Esophagus squamous epithelium (tissue), 5 donors: ENCODE results near the gene TMTC2. TPM values are rescaled to one million over a fixed set of nuclear protein-coding genes. Genes with fewer than 3 reads are reported as not detected.

Experiments used
- DNase-seq: peaks from one replicate; lab custom pipeline; 2025; lab: John Stamatoyannopoulos, UW
- H3K27ac ChIP-seq, 4 donors: fragments of 200-600 bp; sonication (generic); one replicate each; pipeline ENCODE4 v1.5.1; 2016 to 2019; ENCODE audit warnings: mild to moderate bottlenecking in 1 of 4
- H3K27me3 ChIP-seq, 4 donors: fragments of 200-600 bp; sonication (generic); 1 replicate in 3 of 4; 2 replicates in 1 of 4; pipeline versions ENCODE4 v1.5.1 to v1.6.0; 2017 to 2021; ENCODE audit warnings: antibody characterized with exemption in 1 of 4
- H3K36me3 ChIP-seq, 3 donors: fragments of 200-600 bp; sonication (generic); one replicate each; pipeline ENCODE4 v1.5.1; 2016 to 2019
- H3K4me1 ChIP-seq, 3 donors: fragments of 200-600 bp; sonication (generic); one replicate each; pipeline ENCODE4 v1.5.1; 2017 to 2019
- H3K4me3 ChIP-seq, 4 donors: fragments of 200-600 bp; sonication (generic); 1 replicate in 3 of 4; 2 replicates in 1 of 4; pipeline ENCODE4 v1.5.1; 2016 to 2019; ENCODE audit warnings: mild to moderate bottlenecking in 2 of 4, moderate library complexity in 1 of 4
- H3K9me3 ChIP-seq, 3 donors: fragments of 200-600 bp; sonication (generic); one replicate each; pipeline ENCODE4 v1.5.1; 2016 to 2019
- POLR2A ChIP-seq, 4 donors: fragments of 450-650 bp; IDR thresholded peaks; one replicate each; pipeline ENCODE4 v1.6.1; 2017; ENCODE audit warnings: antibody characterized with exemption in 4 of 4, mild to moderate bottlenecking in 4 of 4, moderate library complexity in 3 of 4
- WGBS, 2 donors: methylation state at CpG; one replicate each; pipeline ENCODE4 v1.1.5; 2018; 5-methylcytosine and 5-hydroxymethylcytosine counted together
- intact Hi-C: fragments of 100-400 bp; cut with DNase I; formaldehyde crosslinking; loops from one replicate; pipeline ENCODE4 v1.15.0; 2022
- total RNA-seq, 4 donors: library from RNA; depleted of rRNA; stranded (reverse); fragments of >200 nt; gene quantifications; one replicate each; pipeline ENCODE4 v1.1.0, GENCODE V29; 2016
- TF ChIP-seq, protein P1 (sequence below), 6 experiments: fragments of 450-650 bp in 4 of 6; fragments of 200-600 bp in 2 of 6; sonication (generic) in 2 of 6; IDR thresholded peaks; one replicate each; pipeline ENCODE4 v1.5.1; 2016 to 2019; ENCODE audit warnings: antibody characterized with exemption in 6 of 6, mild to moderate bottlenecking in 4 of 6, moderate library complexity in 4 of 6
- donor health status: DM: yes; HTN: yes; CAD: no.

The TMTC2 gene
- total RNA-seq, 4 donors from 2014 or later: 18.3 to 27.0 (median 21.8) TPM

GRCh38 chr12:82745807-82746206 is 59.1 kb downstream of the TMTC2 start:
- H3K9me3 ChIP-seq: no peaks in the 10 kb centered on the region
- peaks cover 0 to 4% (median 0%) of the 10 kb centered on the region in 3 donors for H3K36me3 ChIP-seq
- peaks cover 0 to 7% (median 0%) of the 10 kb centered on the region in 3 donors for H3K4me1 ChIP-seq
- H3K27ac ChIP-seq: no peak overlapping the region
- H3K27me3 ChIP-seq: no peaks in the 10 kb centered on the region
- WGBS, 2 donors: 58 to 75% methylated on average over 4 of the region's 4 CpGs
- no peak overlapping the region for H3K4me3 ChIP-seq
- intact Hi-C loops: no loop called here
- TF ChIP-seq, protein P1, sequence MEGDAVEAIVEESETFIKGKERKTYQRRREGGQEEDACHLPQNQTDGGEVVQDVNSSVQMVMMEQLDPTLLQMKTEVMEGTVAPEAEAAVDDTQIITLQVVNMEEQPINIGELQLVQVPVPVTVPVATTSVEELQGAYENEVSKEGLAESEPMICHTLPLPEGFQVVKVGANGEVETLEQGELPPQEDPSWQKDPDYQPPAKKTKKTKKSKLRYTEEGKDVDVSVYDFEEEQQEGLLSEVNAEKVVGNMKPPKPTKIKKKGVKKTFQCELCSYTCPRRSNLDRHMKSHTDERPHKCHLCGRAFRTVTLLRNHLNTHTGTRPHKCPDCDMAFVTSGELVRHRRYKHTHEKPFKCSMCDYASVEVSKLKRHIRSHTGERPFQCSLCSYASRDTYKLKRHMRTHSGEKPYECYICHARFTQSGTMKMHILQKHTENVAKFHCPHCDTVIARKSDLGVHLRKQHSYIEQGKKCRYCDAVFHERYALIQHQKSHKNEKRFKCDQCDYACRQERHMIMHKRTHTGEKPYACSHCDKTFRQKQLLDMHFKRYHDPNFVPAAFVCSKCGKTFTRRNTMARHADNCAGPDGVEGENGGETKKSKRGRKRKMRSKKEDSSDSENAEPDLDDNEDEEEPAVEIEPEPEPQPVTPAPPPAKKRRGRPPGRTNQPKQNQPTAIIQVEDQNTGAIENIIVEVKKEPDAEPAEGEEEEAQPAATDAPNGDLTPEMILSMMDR (IDR thresholded peaks at IDR 0.05): no peak
- TF ChIP-seq POLR2A (IDR thresholded peaks at IDR 0.05): no peak
- no peak for DNase-seq

GRCh38 chr12:82746668-82747067 is 60.0 kb downstream of the TMTC2 start:
- Histone ChIP-seq H3K27me3 (no peaks in the 10 kb centered on the region), H3K27ac (no peak overlapping the region), H3K4me3 (no peak overlapping the region), H3K9me3 (no peaks in the 10 kb centered on the region), H3K36me3 (no peaks in the 10 kb centered on the region), H3K4me1 (peaks cover 0 to 7% (median 0%) of the 10 kb centered on the region in 3 donors)
- 69 to 80% methylated on average over 2 of the region's 2 CpGs for WGBS, 2 donors
- TF ChIP-seq, protein P1 (IDR thresholded peaks at IDR 0.05): no peak
- no peak for TF ChIP-seq POLR2A (IDR thresholded peaks at IDR 0.05)
- no peak for DNase-seq
- intact Hi-C loops: no loop called here

DNA sequence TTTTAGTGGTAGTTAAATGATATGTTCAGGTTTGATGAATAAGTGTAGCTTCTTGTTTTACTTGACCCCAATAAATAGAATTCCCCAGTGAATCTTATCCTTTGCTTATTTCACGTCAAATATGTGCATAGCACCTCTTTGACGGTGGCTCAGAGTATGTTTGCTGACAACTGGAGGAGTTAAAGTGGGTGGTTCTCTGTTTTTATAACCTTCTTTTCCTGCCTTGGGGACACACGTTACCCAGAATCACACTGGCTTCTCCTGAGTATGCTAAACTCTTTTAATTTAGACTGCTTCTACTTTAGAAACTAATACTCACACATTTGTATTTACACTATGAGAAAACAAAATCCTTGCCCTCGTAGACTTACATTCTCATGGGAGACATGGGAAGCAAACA is 62.3 kb downstream of the TMTC2 start:
- Histone ChIP-seq H3K27ac (no peak overlapping the region), H3K27me3 (no peaks in the 10 kb centered on the region), H3K36me3 (no peaks in the 10 kb centered on the region), H3K4me3 (no peak overlapping the region), H3K9me3 (no peaks in the 10 kb centered on the region), H3K4me1 (peaks cover 0 to 7% (median 0%) of the 10 kb centered on the region in 3 donors)
- 79 to 93% methylated on average over 4 of the region's 4 CpGs for WGBS, 2 donors
- intact Hi-C loops: no loop called here
- no peak for TF ChIP-seq POLR2A (IDR thresholded peaks at IDR 0.05)
- TF ChIP-seq, protein P1 (IDR thresholded peaks at IDR 0.05): no peak
- DNase-seq: no peak

DNA sequence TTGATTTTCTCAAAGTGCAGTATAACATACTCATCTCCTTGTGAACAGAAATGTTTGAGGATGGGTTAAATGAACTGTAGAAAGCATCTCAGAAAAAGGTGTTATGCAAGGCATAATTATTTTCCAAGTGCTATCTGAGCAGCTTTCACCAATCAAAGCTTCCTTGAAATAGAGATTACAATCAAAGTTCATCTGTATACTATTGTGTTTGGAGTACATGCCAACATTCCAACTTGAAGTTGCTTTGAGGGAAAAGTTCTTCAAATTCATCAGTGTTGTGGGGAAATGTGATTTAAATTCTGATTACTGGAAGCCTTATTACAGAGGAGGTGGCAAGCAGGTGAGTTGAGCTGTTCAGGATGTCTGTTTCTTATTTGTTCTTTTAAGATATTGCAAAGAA is 68.2 kb downstream of the TMTC2 start:
- no peaks in the 10 kb centered on the region for H3K4me1 ChIP-seq
- intact Hi-C loops: no loop called here
- no peak overlapping the region for H3K4me3 ChIP-seq
- DNase-seq: no peak
- H3K27me3 ChIP-seq: no peaks in the 10 kb centered on the region
- H3K27ac ChIP-seq: no peak overlapping the region
- no peaks in the 10 kb centered on the region for H3K36me3 ChIP-seq
- no peak for TF ChIP-seq POLR2A (IDR thresholded peaks at IDR 0.05)
- H3K9me3 ChIP-seq: no peaks in the 10 kb centered on the region

GRCh38 chr12:82756303-82756702 is 69.6 kb downstream of the TMTC2 start:
- no peaks in the 10 kb centered on the region for H3K4me1 ChIP-seq
- 76% methylated on average over 2 of the region's 2 CpGs for WGBS, 2 donors
- TF ChIP-seq, protein P1 (IDR thresholded peaks at IDR 0.05): no peak
- TF ChIP-seq POLR2A (IDR thresholded peaks at IDR 0.05): no peak
- H3K36me3 ChIP-seq: no peaks in the 10 kb centered on the region
- intact Hi-C loops: no loop called here
- H3K27me3 ChIP-seq: no peaks in the 10 kb centered on the region
- H3K27ac ChIP-seq: no peak overlapping the region
- no peak for DNase-seq
- H3K4me3 ChIP-seq: no peak overlapping the region
- H3K9me3 ChIP-seq: no peaks in the 10 kb centered on the region

DNA sequence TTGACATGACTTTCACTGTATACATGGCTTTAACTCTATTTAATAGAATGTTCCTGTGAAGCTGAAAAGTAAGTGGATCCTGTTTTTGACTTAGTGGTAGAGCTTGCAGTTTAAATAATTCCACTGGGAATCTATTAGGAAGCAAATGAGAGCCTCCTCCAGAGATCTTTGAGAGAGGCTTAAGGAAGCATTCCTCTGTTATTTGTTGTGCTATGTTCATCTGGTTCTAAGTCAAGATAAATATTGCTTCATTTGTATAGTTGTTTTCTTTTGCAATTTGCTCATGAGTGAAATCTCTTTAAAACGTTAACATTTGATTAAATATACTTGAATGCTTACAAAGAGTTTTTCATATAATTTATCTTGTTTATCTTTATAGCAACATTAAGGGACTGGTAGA is 70.4 kb downstream of the TMTC2 start:
- intact Hi-C loops: no loop called here
- TF ChIP-seq, protein P1 (IDR thresholded peaks at IDR 0.05): no peak
- no peak for TF ChIP-seq POLR2A (IDR thresholded peaks at IDR 0.05)
- Histone ChIP-seq H3K9me3 (no peaks in the 10 kb centered on the region), H3K4me3 (no peak overlapping the region), H3K27me3 (no peaks in the 10 kb centered on the region), H3K4me1 (no peaks in the 10 kb centered on the region), H3K36me3 (peaks cover 0 to under 1% (median 0%) of the 10 kb centered on the region in 3 donors), H3K27ac (no peak overlapping the region)
- no peak for DNase-seq
- WGBS, 2 donors: 60 to 70% methylated on average over 1 of the region's 1 CpG
